K562 (cell line): Measurements from ENCODE around the gene DHRS11. TPM values are rescaled to one million over a fixed set of nuclear protein-coding genes. Genes with fewer than 3 reads are reported as not detected.

ENCODE experiments used
- BCL6 ChIP-seq: fragments of 250-450 bp; sonication (Bioruptor Pico); IDR thresholded peaks from 2 replicates; pipeline ENCODE4 v1.4.0; 2020
- CBFA2T3 ChIP-seq: fragments of 450-650 bp; IDR thresholded peaks from 2 replicates; pipeline ENCODE4 v1.6.1; 2017
- CBX3 ChIP-seq, 2 experiments: IDR thresholded peaks; 1 replicate in 1 of 2; 2 replicates in 1 of 2; pipeline ENCODE4 v1.6.1; 2012; ENCODE audit warnings: inconsistent platforms in 2 of 2, low read length in 2 of 2, borderline replicate concordance in 1 of 2, control low read depth in 1 of 2
- DPF2 ChIP-seq: fragments of 450-650 bp; IDR thresholded peaks from 2 replicates; pipeline ENCODE4 v1.6.1; 2016
- GABPA ChIP-seq: fragments of 200-800 bp; sonication (Bioruptor generic); conservative IDR thresholded peaks from 2 replicates; pipeline ENCODE4 v1.6.1; 2016; ENCODE audit warnings: low read depth, missing genetic modification characterization, missing compliant biosample characterization
- GTF2A2 ChIP-seq: IDR thresholded peaks from 2 replicates; pipeline ENCODE4 v1.6.1; 2016; ENCODE audit warnings: mild to moderate bottlenecking, missing genetic modification characterization, missing compliant biosample characterization
- HNRNPK ChIP-seq: fragments of 200-400 bp; formaldehyde crosslinking; IDR thresholded peaks from one replicate; pipeline ENCODE4 v1.6.1; 2018; ENCODE audit warnings: mild to moderate bottlenecking, low read depth, low read length; ENCODE audit not compliant: poor library complexity, severe bottlenecking
- HNRNPUL1 ChIP-seq: fragments of 200-400 bp; formaldehyde crosslinking; IDR thresholded peaks from 2 replicates; pipeline ENCODE4 v1.6.1; 2017; ENCODE audit warnings: low read length
- IRF2 ChIP-seq: sonication (generic); formaldehyde crosslinking; IDR thresholded peaks from 2 replicates; pipeline ENCODE4 v1.8.1; 2022; ENCODE audit warnings: mild to moderate bottlenecking, missing genetic modification reagents
- JUND ChIP-seq, 2 experiments: IDR thresholded peaks; 2 replicates in 1 of 2; 3 replicates in 1 of 2; pipeline ENCODE4 v1.6.1; 2011; ENCODE audit warnings: borderline replicate concordance in 2 of 2, low read depth in 2 of 2, low read length in 2 of 2, improper control_type of control experiment in 1 of 2, missing biosample characterization in 1 of 2, missing genetic modification characterization in 1 of 2, missing genetic modification reagents in 1 of 2
- KAT2B ChIP-seq: IDR thresholded peaks from one replicate; pipeline ENCODE4 v1.6.1; 2012; ENCODE audit warnings: low read depth, mild to moderate bottlenecking, control low read depth, inconsistent platforms, low read length, moderate library complexity
- MCM5 ChIP-seq: fragments of 450-650 bp; IDR thresholded peaks from 2 replicates; pipeline ENCODE4 v1.6.1; 2016; ENCODE audit warnings: low read depth
- MTA2 ChIP-seq: fragments of 450-650 bp; IDR thresholded peaks from 2 replicates; pipeline ENCODE4 v1.6.1; 2016; ENCODE audit warnings: low read depth
- MYNN ChIP-seq, 2 experiments: sonication (generic); formaldehyde crosslinking in 1 of 2; IDR thresholded peaks; 2 replicates each; pipeline versions ENCODE4 v1.5.0 to v1.6.1; 2016 to 2020; ENCODE audit warnings: antibody characterized with exemption in 1 of 2, missing genetic modification reagents in 1 of 2
- NFATC3 ChIP-seq: fragments of 450-650 bp; IDR thresholded peaks from 2 replicates; pipeline ENCODE4 v1.6.1; 2017; ENCODE audit warnings: mild to moderate bottlenecking
- NFE2L1 ChIP-seq: fragments of 450-650 bp; IDR thresholded peaks from 2 replicates; pipeline ENCODE4 v1.6.1; 2016; ENCODE audit warnings: missing genetic modification characterization, low read depth, mild to moderate bottlenecking, missing compliant biosample characterization, moderate library complexity, borderline replicate concordance
- NRF1 ChIP-seq, 2 experiments: fragments of 450-650 bp; IDR thresholded peaks in 1 of 2; conservative IDR thresholded peaks in 1 of 2; 2 replicates each; pipeline ENCODE4 v1.6.1; 2014; ENCODE audit warnings: mild to moderate bottlenecking in 2 of 2
- POLR3A ChIP-seq: IDR thresholded peaks from 2 replicates; pipeline ENCODE4 v1.6.1; 2011; ENCODE audit warnings: borderline replicate concordance, mild to moderate bottlenecking, moderate library complexity; ENCODE audit not compliant: insufficient read length, insufficient read depth; ENCODE audit errors: extremely low read depth
- RAD21 ChIP-seq, 2 experiments: fragments of 250-450 bp in 1 of 2; fragments of 450-650 bp in 1 of 2; sonication (Bioruptor Pico) in 1 of 2; formaldehyde crosslinking in 1 of 2; IDR thresholded peaks in 1 of 2; conservative IDR thresholded peaks in 1 of 2; 2 replicates each; pipeline versions ENCODE4 v1.4.0 to v1.8.0; 2020 to 2022; ENCODE audit warnings: mild to moderate bottlenecking in 2 of 2, moderate library complexity in 1 of 2
- RFX5 ChIP-seq: IDR thresholded peaks from 2 replicates; pipeline ENCODE4 v1.6.1; 2011; ENCODE audit warnings: low read depth, mild to moderate bottlenecking, improper control_type of control experiment, low read length
- SOX6 ChIP-seq: fragments of 450-650 bp; IDR thresholded peaks from 2 replicates; pipeline ENCODE4 v1.6.1; 2014; ENCODE audit warnings: mild to moderate bottlenecking
- TAF1 ChIP-seq: IDR thresholded peaks from 2 replicates; pipeline ENCODE4 v1.6.1; 2011; ENCODE audit warnings: mild to moderate bottlenecking, low read length, moderate library complexity; ENCODE audit not compliant: insufficient read depth, control insufficient read depth, severe bottlenecking; ENCODE audit errors: extremely low read depth
- TBP ChIP-seq: optimal IDR thresholded peaks from 2 replicates; pipeline ENCODE3; 2011; ENCODE audit warnings: low read depth, low read length, improper control_type of control experiment
- XRCC4 ChIP-seq: IDR thresholded peaks from one replicate; pipeline ENCODE4 v1.6.1; 2011; ENCODE audit not compliant: insufficient read depth, insufficient read length; ENCODE audit errors: extremely low read depth
- ZBTB8A ChIP-seq: fragments of 450-650 bp; IDR thresholded peaks from 2 replicates; pipeline ENCODE4 v1.6.1; 2018; ENCODE audit warnings: mild to moderate bottlenecking, moderate library complexity; ENCODE audit not compliant: partially characterized antibody
- ZNF41 ChIP-seq: fragments of 250-450 bp; sonication (Bioruptor Pico); conservative IDR thresholded peaks from 2 replicates; pipeline ENCODE4 v1.4.0; 2020; ENCODE audit warnings: mild to moderate bottlenecking
- ZNF717 ChIP-seq: fragments of 250-450 bp; sonication (Bioruptor Pico); IDR thresholded peaks from 2 replicates; pipeline ENCODE4 v1.5.0; 2021
- ZSCAN32 ChIP-seq: fragments of 450-650 bp; formaldehyde crosslinking; IDR thresholded peaks from 2 replicates; pipeline ENCODE4 v1.4.0; 2020; ENCODE audit warnings: mild to moderate bottlenecking, moderate library complexity
- polyA plus RNA-seq, 8 experiments: library from polyadenylated mRNA; depleted of rRNA in 4 of 8; stranded (reverse) in 5 of 8; unstranded in 3 of 8; fragments of >200 nt; fragmentation: Nextera tagmentation in 2 of 8; fragmentation: Illumina TruSeq in 1 of 8; extraction: Ambion mirVana in 2 of 8; extraction: Trizol in 1 of 8; gene quantifications; 2 replicates each; pipeline versions ENCODE4 v1.2.1 to v1.2.3, GENCODE V29; 2011 to 2014; ENCODE audit warnings: inconsistent platforms in 1 of 8, missing spikeins in 1 of 8
- total RNA-seq, 7 experiments: library from RNA; depleted of rRNA in 6 of 7; stranded (reverse); fragments of >200 nt in 6 of 7; fragmentation: Illumina TruSeq in 2 of 7; extraction: Trizol in 2 of 7; gene quantifications; 2 replicates each; pipeline versions ENCODE4 v1.2.1 to v1.2.3, GENCODE V29; 2011 to 2021; ENCODE audit warnings: low replicate concordance in 1 of 7
- TF ChIP-seq, protein P1 (sequence below), 2 experiments: IDR thresholded peaks; 2 replicates each; pipeline ENCODE4 v1.6.1; 2012; ENCODE audit warnings: improper control_type of control experiment in 2 of 2, low read depth in 2 of 2, low read length in 2 of 2, borderline replicate concordance in 1 of 2

DHRS11 gene
- total and polyA plus RNA-seq, 9 of the 15 experiments (the other 6 are each of a cell fraction or from before 2014, with no cell fraction given), result 15.2 to 123 (median 59.8) TPM

DNA sequence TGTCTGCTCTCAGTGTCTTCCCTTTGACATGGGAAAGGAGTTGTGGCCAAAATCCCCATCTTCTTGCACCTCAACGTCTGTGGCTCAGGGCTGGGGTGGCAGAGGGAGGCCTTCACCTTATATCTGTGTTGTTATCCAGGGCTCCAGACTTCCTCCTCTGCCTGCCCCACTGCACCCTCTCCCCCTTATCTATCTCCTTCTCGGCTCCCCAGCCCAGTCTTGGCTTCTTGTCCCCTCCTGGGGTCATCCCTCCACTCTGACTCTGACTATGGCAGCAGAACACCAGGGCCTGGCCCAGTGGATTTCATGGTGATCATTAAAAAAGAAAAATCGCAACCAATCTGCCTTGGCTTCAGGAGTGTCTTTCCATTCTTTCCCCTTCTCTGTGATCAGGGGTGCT lies 8.8 kb downstream of the DHRS11 start (continued):
- TF ChIP-seq NFE2L1 (tag), result no peak
- TF ChIP-seq TAF1, result peak; percentile 20
- TF ChIP-seq CBX3 (IDR thresholded peaks at IDR 0.05; ENCODE audit: borderline replicate concordance in 1 of 2, low read length in 2 of 2), result no peak
- TF ChIP-seq KAT2B, result no peak
- no peak for TF ChIP-seq NRF1 (conservative IDR thresholded peaks at IDR 0.05 in 1 of 2, IDR thresholded peaks at IDR 0.05 in 1 of 2)
- TF ChIP-seq RFX5, result no peak
- TF ChIP-seq GABPA (tag), result no peak
- TF ChIP-seq HNRNPUL1, result no peak
- TF ChIP-seq SOX6, result peak; percentile 44
- no peak for TF ChIP-seq ZBTB8A
- peak; percentile 68; the same call in 1 of the 2 replicates for TF ChIP-seq MYNN (IDR thresholded peaks at IDR 0.05)
- TF ChIP-seq MYNN (CRISPR knock-in tag; IDR thresholded peaks at IDR 0.05), result no peak
- no peak for TF ChIP-seq IRF2 (CRISPR knock-in tag)
- no peak for TF ChIP-seq BCL6 (CRISPR knock-in tag)
- TF ChIP-seq RAD21 (CRISPR knock-in tag; conservative IDR thresholded peaks at IDR 0.05 in 1 of 2, IDR thresholded peaks at IDR 0.05 in 1 of 2), result no peak
- TF ChIP-seq CBFA2T3, result peak; percentile 91
- TF ChIP-seq DPF2, result peak; percentile 83
- no peak for TF ChIP-seq GTF2A2 (tag)
- TF ChIP-seq JUND (IDR thresholded peaks at IDR 0.05; ENCODE audit: borderline replicate concordance, low read depth, low read length), result no peak; the same call in 1 of the 2 replicates
- TF ChIP-seq JUND (tag; IDR thresholded peaks at IDR 0.05; ENCODE audit: borderline replicate concordance, low read depth, low read length), result peak; percentile 20; the same call in 1 of the 3 replicates
- no peak for TF ChIP-seq MCM5
- no peak for TF ChIP-seq HNRNPK
- no peak for TF ChIP-seq XRCC4
- peak; percentile 23 for TF ChIP-seq TBP
- TF ChIP-seq NFATC3, result no peak
- TF ChIP-seq ZNF717, result no peak
- TF ChIP-seq MTA2, result peak; percentile 61; the same call in 1 of the 2 replicates
- TF ChIP-seq POLR3A, result no peak
- TF ChIP-seq ZNF41 (CRISPR knock-in tag), result no peak
- TF ChIP-seq, protein P1, sequence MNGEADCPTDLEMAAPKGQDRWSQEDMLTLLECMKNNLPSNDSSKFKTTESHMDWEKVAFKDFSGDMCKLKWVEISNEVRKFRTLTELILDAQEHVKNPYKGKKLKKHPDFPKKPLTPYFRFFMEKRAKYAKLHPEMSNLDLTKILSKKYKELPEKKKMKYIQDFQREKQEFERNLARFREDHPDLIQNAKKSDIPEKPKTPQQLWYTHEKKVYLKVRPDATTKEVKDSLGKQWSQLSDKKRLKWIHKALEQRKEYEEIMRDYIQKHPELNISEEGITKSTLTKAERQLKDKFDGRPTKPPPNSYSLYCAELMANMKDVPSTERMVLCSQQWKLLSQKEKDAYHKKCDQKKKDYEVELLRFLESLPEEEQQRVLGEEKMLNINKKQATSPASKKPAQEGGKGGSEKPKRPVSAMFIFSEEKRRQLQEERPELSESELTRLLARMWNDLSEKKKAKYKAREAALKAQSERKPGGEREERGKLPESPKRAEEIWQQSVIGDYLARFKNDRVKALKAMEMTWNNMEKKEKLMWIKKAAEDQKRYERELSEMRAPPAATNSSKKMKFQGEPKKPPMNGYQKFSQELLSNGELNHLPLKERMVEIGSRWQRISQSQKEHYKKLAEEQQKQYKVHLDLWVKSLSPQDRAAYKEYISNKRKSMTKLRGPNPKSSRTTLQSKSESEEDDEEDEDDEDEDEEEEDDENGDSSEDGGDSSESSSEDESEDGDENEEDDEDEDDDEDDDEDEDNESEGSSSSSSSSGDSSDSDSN (IDR thresholded peaks at IDR 0.05; ENCODE audit: borderline replicate concordance in 1 of 2, low read depth in 2 of 2, low read length in 2 of 2), result peak in 1 of 2 experiments; percentile 88; a peak in 2 of 4 replicates
- no peak for TF ChIP-seq ZSCAN32 (CRISPR knock-in tag)
